Neural cell (in vitro differentiated cells): ENCODE data around the gene ACBD6.

Experiments used
- EP300 ChIP-seq: fragments of 450-650 bp; conservative IDR thresholded peaks from 2 replicates; pipeline ENCODE4 v1.6.1; 2014; ENCODE audit warnings: antibody characterized with exemption, mild to moderate bottlenecking, moderate library complexity; ENCODE audit not compliant: poor library complexity, severe bottlenecking
- MXI1 ChIP-seq: fragments of 450-650 bp; conservative IDR thresholded peaks from 2 replicates; pipeline ENCODE4 v1.6.1; 2014; ENCODE audit warnings: antibody characterized with exemption, mild to moderate bottlenecking; ENCODE audit not compliant: poor library complexity, severe bottlenecking
- POLR2AphosphoS5 ChIP-seq: IDR thresholded peaks from 2 replicates; pipeline ENCODE4 v1.6.1; 2012
- RAD21 ChIP-seq: fragments of 450-650 bp; conservative IDR thresholded peaks from 2 replicates; pipeline ENCODE4 v1.6.1; 2014; ENCODE audit warnings: antibody characterized with exemption, mild to moderate bottlenecking, moderate library complexity
- TAF1 ChIP-seq: IDR thresholded peaks from 2 replicates; pipeline ENCODE4 v1.6.1; 2012; ENCODE audit warnings: low read depth
- TF ChIP-seq, protein P1 (sequence below): IDR thresholded peaks from 2 replicates; pipeline ENCODE4 v1.6.1; 2012; ENCODE audit warnings: borderline replicate concordance
- TF ChIP-seq, protein P2 (sequence below): fragments of 450-650 bp; IDR thresholded peaks from 2 replicates; pipeline ENCODE4 v1.5.1; 2014; ENCODE audit warnings: antibody characterized with exemption, mild to moderate bottlenecking, moderate library complexity; ENCODE audit not compliant: poor library complexity, severe bottlenecking

DNA sequence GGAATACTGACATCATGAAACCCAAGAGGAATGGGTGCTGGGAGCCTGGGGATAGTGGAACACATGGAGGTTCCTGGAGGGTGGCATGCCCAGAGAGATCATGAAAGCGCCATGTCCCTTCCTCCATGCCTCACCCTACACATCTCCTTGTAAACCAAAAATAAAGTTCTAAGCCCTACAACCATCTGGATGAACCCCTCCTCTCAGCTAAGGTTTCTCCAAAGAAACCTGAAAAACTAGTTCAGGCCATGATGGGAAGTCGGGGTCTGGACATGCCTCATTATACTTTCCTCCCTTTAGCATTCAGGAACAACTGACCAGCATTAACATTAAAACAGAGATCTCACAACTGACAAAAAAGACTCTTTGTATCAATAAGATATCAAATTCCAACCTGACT is 68.5 kb downstream of the ACBD6 start:
- TF ChIP-seq, protein P1, sequence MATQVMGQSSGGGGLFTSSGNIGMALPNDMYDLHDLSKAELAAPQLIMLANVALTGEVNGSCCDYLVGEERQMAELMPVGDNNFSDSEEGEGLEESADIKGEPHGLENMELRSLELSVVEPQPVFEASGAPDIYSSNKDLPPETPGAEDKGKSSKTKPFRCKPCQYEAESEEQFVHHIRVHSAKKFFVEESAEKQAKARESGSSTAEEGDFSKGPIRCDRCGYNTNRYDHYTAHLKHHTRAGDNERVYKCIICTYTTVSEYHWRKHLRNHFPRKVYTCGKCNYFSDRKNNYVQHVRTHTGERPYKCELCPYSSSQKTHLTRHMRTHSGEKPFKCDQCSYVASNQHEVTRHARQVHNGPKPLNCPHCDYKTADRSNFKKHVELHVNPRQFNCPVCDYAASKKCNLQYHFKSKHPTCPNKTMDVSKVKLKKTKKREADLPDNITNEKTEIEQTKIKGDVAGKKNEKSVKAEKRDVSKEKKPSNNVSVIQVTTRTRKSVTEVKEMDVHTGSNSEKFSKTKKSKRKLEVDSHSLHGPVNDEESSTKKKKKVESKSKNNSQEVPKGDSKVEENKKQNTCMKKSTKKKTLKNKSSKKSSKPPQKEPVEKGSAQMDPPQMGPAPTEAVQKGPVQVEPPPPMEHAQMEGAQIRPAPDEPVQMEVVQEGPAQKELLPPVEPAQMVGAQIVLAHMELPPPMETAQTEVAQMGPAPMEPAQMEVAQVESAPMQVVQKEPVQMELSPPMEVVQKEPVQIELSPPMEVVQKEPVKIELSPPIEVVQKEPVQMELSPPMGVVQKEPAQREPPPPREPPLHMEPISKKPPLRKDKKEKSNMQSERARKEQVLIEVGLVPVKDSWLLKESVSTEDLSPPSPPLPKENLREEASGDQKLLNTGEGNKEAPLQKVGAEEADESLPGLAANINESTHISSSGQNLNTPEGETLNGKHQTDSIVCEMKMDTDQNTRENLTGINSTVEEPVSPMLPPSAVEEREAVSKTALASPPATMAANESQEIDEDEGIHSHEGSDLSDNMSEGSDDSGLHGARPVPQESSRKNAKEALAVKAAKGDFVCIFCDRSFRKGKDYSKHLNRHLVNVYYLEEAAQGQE, result no peak
- TF ChIP-seq, protein P2, sequence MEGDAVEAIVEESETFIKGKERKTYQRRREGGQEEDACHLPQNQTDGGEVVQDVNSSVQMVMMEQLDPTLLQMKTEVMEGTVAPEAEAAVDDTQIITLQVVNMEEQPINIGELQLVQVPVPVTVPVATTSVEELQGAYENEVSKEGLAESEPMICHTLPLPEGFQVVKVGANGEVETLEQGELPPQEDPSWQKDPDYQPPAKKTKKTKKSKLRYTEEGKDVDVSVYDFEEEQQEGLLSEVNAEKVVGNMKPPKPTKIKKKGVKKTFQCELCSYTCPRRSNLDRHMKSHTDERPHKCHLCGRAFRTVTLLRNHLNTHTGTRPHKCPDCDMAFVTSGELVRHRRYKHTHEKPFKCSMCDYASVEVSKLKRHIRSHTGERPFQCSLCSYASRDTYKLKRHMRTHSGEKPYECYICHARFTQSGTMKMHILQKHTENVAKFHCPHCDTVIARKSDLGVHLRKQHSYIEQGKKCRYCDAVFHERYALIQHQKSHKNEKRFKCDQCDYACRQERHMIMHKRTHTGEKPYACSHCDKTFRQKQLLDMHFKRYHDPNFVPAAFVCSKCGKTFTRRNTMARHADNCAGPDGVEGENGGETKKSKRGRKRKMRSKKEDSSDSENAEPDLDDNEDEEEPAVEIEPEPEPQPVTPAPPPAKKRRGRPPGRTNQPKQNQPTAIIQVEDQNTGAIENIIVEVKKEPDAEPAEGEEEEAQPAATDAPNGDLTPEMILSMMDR, result no peak
- no peak for TF ChIP-seq RAD21
- TF ChIP-seq MXI1, result no peak
- TF ChIP-seq POLR2AphosphoS5, result no peak
- no peak for TF ChIP-seq EP300
- no peak for TF ChIP-seq TAF1
